ENCODE results near the gene TWNK.
"Not testable (repeated sequence)": the region's sequence is repeated elsewhere in the genome, so short reads cannot be mapped to it uniquely, and the experiment has no call there.

The TWNK gene

DNA sequence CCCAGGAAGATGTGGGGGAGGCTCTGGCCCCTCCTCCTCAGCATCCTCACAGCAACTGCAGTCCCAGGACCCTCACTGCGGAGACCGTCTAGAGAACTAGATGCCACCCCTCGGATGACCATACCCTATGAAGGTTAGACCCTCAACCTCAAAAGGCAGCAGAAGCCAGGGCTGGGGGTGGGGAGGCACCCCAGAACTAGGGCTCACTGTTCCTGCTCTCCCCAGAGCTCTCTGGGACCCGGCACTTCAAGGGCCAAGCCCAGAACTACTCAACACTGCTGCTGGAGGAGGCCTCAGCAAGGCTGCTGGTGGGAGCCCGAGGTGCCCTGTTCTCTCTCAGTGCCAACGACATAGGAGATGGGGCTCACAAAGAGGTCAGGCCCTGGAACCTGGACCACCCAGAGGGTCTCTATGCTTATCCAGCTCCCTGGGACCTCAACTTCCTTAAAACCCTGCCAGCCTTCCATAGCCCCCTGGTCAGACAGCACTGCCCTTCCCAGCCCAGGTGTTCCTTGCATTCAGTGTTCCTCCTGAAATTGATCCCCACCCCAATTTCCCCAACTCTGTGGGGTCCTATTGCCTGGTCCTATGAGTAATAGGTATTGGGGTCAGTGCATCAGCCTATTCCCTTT lies 14.3 kb upstream of the TWNK start:
- DNase-seq (ENCODE audit: low spot score): no peak

DNA sequence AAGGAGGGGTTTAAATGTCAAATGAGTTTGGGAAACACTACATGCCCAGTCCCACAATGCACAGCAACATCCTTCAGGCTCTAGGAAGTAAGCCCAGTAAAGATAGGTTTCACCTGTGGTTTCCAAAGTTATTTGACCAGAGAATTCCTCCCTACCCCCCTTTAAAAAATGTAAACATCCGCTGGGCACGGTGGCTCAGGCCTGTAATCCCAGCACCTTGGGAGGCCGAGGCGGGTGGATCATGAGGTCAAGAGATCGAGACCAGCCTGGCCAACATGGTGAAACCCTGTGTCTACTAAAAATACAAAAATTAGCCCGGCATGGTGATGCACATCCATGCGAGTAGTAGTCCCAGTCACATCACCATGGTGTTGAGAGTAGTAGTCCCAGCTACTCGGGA lies 11.9 kb upstream of the TWNK start:
- DNase-seq (ENCODE audit: low spot score): not testable (repeated sequence)

DNA sequence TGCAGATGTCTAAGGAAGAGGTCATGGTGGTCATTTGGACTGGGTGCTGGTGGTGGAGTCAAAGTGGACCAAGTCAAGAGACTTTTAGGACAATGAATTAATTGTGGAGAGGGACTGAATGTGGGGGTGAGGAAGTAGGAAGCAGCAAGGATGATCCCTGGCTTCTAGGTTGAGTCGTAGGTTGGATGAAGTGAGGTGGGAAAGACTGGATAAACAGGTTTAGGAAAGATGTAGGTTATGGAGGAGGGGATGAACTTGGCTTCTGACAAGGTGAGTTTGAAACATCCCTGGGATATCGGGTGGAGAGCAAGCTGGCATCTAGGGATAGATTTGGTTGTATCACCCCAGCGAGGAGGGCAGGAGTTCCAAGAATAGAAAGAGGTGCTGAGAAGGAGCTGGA lies 10.4 kb upstream of the TWNK start:
- no peak for DNase-seq (ENCODE audit: low spot score)

GRCh38 chr10:100977436-100977835 lies 9.9 kb upstream of the TWNK start:
- DNase-seq (ENCODE audit: low spot score): no peak

- DNase-seq (ENCODE audit: low spot score): no peak
Observed at GRCh38 chr10:100978121-100978900, 9.0 kb upstream of the TWNK start.

DNA sequence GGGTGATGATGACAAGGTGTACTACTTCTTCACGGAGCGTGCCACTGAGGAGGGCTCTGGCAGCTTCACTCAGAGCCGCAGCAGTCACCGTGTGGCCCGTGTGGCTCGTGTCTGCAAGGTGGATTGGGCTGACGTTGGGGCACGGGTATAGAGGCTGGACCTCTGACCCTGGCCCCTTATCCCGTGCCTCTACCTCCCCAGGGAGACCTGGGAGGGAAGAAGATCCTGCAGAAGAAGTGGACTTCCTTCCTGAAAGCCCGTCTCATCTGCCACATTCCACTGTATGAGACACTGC lies 8.5 kb upstream of the TWNK start:
- DNase-seq (ENCODE audit: low spot score): no peak

DNA sequence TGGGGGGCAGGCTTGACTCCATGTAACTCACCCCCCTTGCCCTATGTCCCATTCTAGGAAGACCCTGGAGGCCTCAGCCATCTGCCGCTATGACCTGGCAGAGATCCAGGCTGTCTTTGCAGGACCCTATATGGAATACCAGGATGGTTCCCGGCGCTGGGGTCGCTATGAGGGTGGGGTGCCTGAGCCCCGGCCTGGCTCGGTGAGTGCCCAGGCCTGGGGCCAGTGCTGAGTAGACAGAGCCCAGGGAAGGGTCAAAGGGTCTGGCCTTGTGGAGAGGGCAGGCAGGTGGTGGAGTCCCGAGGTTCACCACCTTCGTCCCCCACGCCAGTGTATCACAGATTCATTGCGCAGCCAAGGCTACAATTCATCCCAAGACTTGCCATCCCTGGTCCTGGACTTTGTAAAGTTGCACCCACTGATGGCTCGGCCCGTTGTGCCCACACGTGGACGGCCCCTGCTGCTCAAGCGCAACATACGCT lies 7.5 kb upstream of the TWNK start:
- DNase-seq (ENCODE audit: low spot score): no peak

DNA sequence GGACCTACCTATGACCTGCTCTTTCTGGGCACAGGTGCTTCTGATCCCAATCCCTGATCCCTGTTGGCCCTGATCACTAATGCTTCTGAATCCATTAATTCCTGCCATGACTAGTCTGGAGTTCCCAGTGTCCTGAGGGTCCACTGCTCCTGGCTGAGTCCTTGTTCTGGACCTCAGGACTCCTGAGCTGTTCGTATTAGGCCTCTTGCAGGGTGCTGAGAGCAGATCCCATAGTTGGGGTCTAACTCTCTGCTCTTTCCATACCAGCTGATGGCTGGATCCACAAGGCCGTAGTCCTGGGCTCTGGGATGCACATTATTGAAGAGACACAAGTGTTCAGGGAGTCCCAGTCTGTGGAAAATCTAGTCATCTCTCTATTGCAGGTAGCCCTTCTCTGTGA lies 7.0 kb upstream of the TWNK start:
- DNase-seq (ENCODE audit: low spot score): no peak

GRCh38 chr10:100980711-100981110 lies 6.6 kb upstream of the TWNK start:
- DNase-seq (ENCODE audit: low spot score): no peak

DNA sequence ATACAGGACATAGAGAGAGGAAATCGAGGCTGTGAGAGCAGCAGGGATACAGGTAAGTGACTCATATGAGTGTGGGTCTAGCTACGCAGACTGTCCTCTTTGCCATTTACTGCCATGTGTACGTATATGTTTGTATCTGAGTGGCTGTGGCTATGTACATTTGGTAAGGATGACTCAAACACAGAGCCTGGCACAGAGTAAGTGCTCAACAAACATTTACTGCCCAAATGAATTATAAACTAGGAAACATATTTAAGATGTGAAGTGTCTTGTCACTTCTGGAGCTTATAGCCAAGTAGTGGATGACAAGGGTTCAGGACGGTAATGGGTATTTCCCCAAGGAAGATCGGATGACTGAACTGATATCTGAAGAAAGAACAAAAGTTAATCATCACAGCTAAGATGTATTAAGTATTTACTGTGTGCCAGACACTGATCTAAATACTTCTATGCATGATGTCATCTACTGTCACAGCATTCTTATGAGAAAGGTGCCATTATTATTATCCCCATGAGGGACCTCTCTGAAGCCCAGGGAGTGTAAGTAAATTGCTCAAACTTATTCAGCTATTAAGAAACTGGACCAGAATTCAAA lies 6.1 kb upstream of the TWNK start:
- DNase-seq (ENCODE audit: low spot score): no peak

DNA sequence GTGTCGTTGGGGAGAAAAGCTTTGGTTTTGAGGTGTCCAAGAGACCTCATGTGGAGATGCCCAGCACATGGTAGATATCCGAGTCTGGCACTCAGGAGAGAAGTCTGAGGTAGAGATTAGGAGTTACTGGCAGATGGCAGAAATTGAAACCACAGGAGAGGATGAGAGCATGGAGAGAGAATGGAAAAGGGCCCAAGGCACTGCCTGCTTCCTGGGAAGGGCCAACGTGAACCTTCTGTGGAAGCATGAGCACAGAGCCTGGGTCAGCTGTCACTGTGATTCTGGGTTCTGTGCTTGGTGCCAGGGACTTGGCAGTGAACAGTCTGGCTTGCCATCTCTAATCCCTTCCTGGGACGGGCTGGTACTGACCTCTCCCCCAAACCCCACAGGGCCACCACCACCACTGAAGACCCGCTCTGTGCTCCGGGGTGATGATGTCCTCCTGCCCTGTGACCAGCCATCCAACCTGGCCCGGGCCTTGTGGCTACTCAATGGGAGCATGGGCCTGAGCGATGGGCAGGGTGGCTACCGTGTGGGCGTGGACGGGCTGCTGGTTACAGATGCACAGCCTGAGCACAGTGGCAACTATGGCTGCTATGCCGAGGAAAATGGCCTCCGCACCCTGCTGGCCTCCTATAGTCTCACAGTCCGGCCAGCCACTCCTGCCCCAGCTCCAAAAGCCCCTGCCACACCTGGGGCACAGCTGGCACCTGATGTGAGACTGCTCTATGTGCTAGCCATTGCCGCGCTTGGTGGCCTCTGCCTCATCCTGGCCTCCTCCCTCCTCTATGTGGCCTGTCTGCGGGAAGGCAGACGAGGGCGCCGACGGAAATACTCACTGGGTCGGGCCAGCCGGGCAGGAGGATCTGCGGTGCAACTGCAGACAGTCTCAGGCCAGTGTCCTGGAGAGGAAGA lies 4.2 kb upstream of the TWNK start:
- no peak for DNase-seq (ENCODE audit: low spot score)

DNA sequence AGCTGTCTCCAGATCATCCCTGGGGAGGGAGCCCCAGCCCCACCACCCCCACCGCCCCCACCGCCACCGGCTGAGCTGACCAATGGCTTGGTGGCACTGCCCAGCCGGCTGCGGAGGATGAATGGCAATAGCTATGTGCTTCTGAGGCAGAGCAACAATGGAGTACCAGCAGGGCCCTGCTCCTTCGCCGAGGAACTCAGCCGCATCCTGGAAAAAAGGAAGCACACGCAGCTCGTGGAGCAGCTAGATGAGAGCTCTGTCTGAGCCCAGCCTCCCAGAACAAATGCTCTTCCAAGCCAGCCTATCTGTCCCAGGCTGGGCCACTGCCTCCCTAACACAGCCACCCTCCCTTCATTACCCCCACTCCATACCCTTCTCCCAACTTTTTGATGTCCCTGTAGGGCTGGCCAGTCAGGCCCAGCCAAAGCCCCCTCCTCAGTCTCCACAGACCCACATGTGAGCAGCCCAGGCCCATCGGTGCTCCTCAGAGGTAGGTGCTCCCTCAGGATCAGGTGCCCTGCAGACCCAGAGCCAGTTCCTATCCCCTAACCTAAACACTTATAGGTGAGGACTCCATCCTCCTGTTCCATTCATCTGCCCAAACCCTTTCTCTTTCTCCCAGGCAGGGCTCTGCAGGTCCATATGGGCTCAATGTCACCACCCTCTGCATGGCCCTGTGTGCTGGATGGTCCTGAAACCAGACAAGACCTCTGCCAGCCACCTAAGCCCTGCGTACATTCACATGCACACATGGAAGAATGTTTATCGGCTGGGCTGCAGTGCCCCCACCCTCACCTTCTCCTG lies 3.3 kb upstream of the TWNK start:
- DNase-seq (ENCODE audit: low spot score): no peak

DNA sequence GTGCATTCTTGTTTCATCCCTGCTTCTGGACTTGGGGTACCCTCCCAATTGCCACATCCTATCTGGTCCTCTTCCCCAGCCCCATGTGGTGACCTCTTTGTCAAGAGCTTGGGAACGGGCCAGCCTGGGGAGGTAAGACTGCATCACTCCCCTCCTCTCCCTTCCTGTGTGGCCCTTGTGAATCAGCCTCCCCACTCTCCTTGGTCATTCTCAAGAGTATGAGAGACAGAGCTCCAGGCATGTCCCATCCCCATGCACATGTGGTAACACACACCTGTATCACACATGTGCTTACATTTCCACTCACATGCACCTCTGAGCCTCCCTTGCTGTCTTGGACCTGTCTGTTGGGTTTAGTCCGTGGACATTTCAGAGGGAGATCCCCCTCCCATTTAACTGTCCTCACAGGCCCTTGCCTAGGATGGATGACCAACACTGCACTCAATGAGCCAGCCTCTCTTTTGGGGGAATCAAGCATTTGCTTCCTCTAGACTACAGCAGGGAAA lies 2.6 kb upstream of the TWNK start:
- DNase-seq (ENCODE audit: low spot score): no peak

- DNase-seq (ENCODE audit: low spot score): no peak
Observed at GRCh38 chr10:100985336-100985735, 2.0 kb upstream of the TWNK start.

DNA sequence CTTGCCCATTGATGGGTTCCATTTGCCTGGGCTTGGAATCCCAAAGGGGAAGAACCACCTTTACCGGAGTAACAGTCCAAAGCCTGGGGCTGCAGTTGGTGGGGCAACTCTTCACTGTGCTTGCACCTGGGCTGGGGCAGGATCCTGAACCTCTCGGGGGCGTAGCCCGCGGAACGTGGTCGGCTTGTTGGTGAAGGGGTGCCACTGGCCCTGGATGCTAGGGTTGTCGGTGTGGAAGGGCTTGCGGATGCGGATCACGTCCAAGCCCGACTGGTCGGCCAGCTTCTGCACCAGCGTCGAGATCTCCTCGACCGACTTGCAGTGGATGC lies 756 bp upstream of the TWNK start:
- DNase-seq (ENCODE audit: low spot score): no peak

- no peak for DNase-seq (ENCODE audit: low spot score)
Observed at GRCh38 chr10:100987685-100988049, 324 bp downstream of the TWNK start.

GRCh38 chr10:100988166-100988565 lies 823 bp downstream of the TWNK start:
- no peak for DNase-seq (ENCODE audit: low spot score)

DNA sequence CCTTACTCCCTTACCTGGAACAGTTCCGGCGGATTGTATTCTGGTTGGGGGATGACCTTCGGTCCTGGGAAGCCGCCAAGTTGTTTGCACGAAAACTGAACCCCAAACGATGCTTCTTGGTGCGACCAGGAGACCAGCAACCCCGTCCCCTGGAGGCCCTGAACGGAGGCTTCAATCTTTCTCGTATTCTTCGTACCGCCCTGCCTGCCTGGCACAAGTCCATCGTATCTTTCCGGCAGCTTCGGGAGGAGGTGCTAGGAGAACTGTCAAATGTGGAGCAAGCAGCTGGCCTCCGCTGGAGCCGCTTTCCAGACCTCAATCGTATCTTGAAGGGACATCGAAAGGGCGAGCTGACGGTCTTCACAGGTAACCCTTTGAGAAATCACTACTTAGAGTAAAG lies 1.7 kb downstream of the TWNK start:
- no peak for DNase-seq (ENCODE audit: low spot score)

DNA sequence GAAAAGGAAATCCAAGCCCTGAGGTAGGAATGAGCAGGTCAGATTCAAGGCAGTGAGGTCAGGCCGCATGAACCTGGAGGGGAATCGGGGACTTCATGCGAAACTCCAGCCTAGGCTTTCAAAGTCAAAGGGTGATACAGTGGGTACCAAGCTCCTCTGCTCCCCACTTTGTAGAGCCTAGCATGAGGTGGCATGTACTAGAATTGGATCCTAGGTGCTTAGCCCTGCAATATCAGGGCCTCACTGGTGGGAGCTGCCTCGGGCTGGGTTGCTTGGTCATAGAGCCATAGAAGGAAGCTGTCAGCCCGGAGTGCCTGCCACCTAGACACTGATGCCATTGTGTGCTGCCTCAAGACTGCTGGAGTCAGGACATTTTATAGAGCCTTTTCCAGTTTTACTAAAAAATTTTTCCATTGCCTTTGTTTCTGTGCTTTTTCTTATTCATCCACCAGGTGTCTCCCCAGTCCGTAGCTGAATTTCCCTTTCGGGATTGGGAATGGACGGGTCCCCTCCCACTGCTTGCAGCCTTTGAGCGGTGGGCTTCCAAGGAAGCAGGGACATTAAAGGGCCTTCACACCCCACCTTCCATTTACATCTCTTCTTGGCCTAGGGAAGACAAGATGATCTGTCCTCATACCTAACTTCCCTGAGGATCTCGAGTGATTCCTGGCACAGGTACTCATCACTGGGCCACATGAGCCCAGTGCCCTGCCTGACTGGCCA lies 6.8 kb downstream of the TWNK start:
- no peak for DNase-seq (ENCODE audit: low spot score)

DNA sequence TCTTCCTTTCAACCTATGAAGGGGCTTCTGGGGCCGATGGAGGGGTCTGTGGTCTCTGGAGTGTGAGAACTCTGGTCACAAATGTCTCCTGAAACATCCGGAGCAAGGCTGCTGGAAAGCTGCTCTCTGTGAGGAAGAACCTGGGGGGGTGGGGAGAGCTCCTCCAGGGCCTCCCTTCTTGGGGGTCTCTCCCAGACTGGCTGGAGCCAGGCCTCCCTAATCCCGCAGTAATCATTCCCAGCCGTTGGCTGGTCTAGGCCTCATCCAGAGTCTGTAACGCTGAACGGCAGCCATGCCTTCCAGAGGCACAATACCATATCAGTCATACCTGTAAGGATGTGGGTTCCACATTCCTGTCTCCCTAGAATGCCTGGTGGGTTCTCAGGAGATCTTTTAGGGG lies 7.8 kb downstream of the TWNK start:
- DNase-seq (ENCODE audit: low spot score): no peak

Data from D341Med (cell line).